Forelimb muscle (tissue), 1 donor: ENCODE data around the gene MIPOL1. TPM values are rescaled to one million over a fixed set of nuclear protein-coding genes. Genes with fewer than 3 reads are reported as not detected.
"Not testable (repeated sequence)": the region's sequence is repeated elsewhere in the genome, so short reads cannot be mapped to it uniquely, and the experiment has no call there.

Experiments
- DNase-seq: peaks from one replicate; pipeline ENCODE4 v3.0.0-alpha.2; 2013; ENCODE audit warnings: low read depth
- polyA plus RNA-seq: library from polyadenylated mRNA; unstranded; fragments of 120-200 nt; gene quantifications from one replicate; pipeline ENCODE4 v1.2.1, GENCODE V29; 2013; ENCODE audit not compliant: insufficient read length

MIPOL1 gene
- polyA plus RNA-seq, 1 donor = 4.8 TPM

GRCh38 chr14:37546621-37547447 lies 349.1 kb downstream of the MIPOL1 start:
- no peak for DNase-seq

GRCh38 chr14:37550511-37550910 lies 352.8 kb downstream of the MIPOL1 start:
- no peak for DNase-seq

DNA sequence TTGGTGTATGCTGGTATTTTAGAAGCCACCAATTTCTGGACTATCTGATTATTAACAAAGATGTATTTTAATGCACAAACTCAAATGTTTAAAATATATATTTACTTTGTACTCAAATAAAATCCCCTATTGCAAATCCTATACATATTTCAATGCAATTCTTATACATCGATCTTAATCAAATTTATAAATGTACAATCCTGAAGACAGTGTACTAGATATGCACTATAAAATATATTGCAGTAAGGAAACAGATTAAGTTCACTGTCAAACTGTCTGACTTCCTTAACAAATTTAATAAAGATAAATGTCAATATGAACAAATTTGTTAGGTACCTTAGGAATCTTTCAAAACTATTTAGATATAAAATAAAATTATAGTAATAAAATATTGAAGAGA lies 353.4 kb downstream of the MIPOL1 start:
- DNase-seq = no peak

DNA sequence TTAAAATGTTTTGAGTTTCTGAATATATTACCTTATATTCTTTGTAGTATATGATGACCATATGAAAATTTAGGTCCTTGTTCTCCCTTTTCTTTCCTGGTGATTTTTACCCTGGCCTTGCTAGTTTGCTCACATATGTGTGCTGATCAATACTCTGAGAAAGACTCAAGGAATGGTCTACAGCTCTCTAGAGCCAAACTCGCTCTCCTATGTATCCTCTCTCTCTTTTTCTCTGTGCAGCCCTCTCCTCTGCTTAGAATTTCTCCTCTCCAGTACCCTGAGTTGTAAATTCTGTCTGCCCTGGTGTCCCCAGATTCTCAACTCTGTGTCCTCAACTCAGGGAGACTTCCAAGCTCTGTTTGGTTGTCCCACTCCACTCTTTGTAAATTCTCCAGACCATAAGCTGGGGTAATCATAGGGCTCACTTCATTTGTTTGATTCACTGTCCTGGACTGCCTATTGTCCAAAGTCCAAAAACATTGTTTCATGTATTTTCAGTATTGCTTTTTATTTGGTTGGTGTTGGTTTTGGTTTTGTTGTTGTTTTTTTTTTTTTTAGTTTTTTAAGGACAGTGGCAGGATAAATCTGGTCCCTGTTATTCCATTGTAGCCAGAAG lies 356.3 kb downstream of the MIPOL1 start:
- DNase-seq = no peak

DNA sequence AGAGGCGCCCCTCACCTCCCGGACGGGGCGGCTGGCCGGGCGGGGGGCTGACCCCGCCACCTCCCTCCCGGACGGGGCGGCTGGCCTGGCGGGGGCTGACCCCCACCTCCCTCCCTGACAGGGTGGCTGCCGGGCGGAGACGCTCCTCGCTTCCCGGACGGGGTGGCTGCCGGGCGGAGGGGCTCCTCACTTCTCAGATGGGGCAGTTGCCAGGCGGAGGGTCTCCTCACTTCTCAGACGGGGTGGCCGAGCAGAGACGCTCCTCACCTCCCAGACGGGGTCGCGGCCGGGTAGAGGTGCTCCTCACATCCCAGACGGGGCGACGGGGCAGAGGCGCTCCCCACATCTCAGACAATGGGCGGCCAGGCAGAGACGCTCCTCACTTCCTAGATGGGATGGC lies 357.9 kb downstream of the MIPOL1 start:
- not testable (repeated sequence) for DNase-seq

GRCh38 chr14:37558740-37559139 lies 361.0 kb downstream of the MIPOL1 start:
- DNase-seq = no peak

- DNase-seq = no peak
Measured at GRCh38 chr14:37559386-37559785, 361.6 kb downstream of the MIPOL1 start.

DNA sequence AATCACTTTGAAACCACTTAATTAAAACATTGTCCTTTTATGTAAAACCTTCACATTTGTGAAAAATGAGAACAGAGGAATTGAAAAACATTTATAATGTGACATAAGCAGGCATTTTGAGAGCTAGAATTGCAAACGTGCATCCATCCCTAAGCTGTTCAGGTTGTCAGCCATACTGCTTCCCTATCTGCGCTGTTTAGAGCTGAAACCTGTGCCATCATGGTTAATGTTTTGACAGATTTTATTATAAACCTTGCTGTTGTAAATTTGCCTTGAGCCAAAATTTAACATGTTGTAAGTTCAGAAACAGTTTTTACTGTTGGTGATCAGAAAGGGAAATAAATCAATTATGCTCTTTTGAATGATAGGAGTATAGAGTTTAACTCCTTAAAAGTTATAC lies 365.5 kb downstream of the MIPOL1 start:
- DNase-seq = no peak

DNA sequence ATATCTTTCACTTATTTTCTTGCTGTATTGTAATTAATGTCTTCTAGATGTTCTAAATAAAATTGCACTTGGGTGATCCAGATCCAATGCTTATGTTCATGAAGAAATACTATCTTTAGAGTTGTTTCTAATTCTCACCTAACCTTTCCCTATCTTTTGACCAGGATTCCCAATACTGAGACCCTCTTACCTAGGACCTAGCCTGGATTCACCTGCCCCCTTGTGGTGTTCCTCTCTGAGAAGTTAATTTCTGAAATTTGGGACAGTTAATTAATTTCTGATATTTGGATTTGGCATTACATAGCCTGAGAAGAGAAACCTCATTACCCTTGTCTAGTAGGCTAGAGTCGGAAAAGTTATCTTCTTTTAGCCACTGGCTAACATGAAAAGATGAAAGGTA lies 367.8 kb downstream of the MIPOL1 start:
- DNase-seq = no peak

- no peak for DNase-seq
Measured at GRCh38 chr14:37566811-37567371, 369.2 kb downstream of the MIPOL1 start.

DNA sequence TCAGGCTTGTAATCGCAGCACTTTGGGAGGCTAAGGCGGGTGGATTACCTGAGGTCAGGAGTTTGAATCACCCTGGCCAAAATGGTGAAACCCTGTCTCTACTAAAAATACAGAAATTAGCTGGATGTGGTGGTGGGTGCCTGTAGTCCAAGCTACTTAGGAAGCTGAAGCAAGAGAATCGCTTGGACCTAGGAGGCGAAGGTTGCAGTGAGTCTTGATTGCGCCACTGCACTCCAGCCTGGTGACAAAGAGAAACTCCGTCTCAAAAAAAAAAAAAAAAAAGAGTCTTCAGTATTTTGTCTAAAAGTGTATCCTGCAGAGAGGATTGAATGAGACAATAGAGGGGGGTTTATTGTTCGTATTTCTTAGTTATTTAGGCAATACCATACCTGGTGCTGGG lies 372.0 kb downstream of the MIPOL1 start:
- no peak for DNase-seq

GRCh38 chr14:37571391-37571790 lies 373.7 kb downstream of the MIPOL1 start:
- no peak for DNase-seq

- DNase-seq = no peak
Measured at GRCh38 chr14:37573356-37573755, 375.6 kb downstream of the MIPOL1 start.

DNA sequence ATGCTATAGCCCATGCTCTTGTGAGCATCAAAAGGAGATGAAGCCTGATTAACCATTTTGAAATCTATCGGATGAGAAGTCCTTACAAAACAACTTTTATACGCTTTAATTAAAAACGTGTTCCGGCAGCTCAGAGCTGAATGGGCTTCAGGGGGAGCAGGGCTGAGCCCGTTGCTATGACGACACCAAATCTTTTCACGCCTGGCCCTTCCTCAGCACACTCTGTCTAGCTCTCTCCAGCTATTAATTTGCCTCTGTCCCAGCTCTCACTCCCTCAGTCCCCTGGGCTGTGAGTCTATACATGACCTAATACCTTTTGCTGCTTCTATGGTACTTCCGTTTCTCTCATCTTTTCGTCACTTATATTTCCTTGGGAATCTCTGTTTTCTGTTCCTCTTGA lies 381.5 kb downstream of the MIPOL1 start:
- no peak for DNase-seq

DNA sequence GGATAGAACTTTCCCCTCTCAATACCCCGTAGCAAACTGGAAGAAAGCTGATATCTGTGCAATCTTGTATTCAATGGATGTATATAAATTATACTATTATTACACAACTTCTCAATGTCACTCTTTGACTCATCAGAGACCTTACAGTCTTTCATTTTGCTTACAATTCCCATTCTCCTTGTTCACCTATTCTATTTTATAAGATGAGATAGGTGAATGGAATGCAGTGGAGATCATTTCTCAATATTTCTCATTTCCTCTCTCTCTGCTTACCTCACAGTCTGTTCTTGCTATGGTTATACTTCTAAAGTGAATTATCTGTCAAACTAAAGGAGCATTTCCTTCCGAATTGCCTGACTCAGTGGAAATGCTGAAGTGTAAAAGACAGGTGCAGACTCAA lies 382.4 kb downstream of the MIPOL1 start:
- no peak for DNase-seq

- no peak for DNase-seq
Measured at GRCh38 chr14:37583358-37584210, 385.8 kb downstream of the MIPOL1 start.

GRCh38 chr14:37584211-37585100 lies 386.7 kb downstream of the MIPOL1 start:
- DNase-seq = no peak

DNA sequence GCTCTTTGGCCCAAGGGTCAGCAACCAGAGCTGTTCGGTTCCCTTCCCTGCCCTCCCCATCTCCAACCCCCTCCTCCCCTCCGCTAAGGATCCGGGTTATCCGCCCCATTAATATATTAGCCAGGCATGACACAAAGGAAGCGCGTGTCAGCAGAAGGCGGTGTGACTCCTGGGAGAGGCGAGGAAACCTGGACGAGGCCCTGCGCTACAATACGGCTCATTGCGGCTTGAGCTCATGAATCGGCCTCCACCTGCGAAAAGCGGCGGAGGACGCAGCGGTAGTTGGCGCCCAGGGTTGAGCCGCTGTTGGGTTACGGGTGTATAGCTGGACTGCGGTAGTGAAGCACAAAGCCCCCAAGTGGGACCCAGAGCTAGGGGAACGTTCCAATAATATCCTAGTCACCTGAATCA lies 387.4 kb downstream of the MIPOL1 start:
- no peak for DNase-seq

DNA sequence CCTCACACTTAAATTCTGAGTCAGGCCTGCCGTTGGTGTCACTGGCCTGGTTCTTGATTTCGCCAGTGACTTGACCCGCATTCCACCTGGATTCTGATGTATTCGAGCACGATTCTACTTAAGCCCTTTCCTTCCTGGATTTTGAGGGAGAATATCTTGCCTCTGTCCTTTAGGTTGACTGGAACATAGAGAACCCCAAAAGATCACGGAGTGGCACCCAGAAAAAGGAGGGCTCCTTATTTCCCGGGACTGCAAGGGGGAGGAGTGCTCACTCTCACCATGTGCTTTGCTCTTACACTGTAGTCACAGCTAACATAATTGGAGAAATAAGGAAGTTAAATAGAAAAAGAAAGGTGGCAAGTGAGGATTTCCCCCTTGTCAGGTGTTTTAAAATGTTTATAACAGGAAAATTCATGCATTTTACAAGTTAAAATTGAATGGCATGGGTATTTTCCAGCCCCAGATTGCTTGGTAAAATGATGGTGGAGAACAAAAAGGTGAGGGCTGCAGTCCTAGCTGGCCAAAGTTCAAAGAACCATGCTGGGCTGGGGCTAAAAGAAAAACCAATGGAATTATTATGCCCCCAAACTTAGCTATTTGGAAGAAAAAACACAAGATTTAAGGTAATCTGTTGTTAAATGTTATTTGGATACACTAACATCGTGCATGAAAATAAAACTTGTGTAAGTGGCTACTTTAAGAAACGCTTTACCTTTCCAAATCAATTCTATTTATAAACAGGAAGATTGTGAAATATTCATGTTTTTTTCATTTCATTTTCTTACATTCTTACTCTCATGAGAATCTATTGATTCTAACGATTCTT lies 388.4 kb downstream of the MIPOL1 start:
- no peak for DNase-seq

DNA sequence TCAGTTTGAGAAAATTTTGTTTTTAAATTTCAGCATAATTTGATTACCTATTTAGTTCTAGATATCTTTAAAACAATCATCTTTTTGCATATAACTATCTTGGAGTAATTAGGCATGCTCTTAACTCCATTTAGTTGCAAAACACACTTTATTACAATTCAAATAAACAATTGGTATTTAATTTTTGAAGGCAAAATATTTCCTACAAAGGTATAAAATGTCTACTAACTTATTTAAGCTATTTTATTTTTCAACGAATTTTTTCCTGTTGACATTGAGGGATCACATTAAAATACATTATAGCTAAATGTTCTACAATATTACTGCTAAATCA lies 389.0 kb downstream of the MIPOL1 start:
- no peak for DNase-seq
